SH-SY5Y (cell line): ENCODE data around the gene C2CD3.

Experiments used
- GATA2 ChIP-seq: IDR thresholded peaks from 2 replicates; pipeline ENCODE4 v1.6.1; 2011; ENCODE audit warnings: mild to moderate bottlenecking, low read depth, low read length
- GATA3 ChIP-seq: IDR thresholded peaks from 2 replicates; pipeline ENCODE4 v1.6.1; 2011; ENCODE audit warnings: low read depth, mild to moderate bottlenecking, low read length, moderate library complexity

C2CD3 gene

GRCh38 chr11:74008373-74009229, 162.2 kb downstream of the C2CD3 start, which contains the start of gene UCP3:
TSS of gene UCP3 (minus strand) at chr11:74009085. CDS start at chr11:74007042, 2,043 bp downstream.
- no peak for TF ChIP-seq GATA2
- TF ChIP-seq GATA3 = no peak

GRCh38 chr11:74007691-74008372, 163.0 kb downstream of the C2CD3 start:
- TF ChIP-seq GATA2 (no peak), GATA3 (no peak)

- TF ChIP-seq GATA3 = no peak
- no peak for TF ChIP-seq GATA2
These were observed 164.0 kb downstream of the C2CD3 start for GRCh38 chr11:74006743-74007304.

- TF ChIP-seq GATA3 (no peak), GATA2 (no peak)
These were observed 164.9 kb downstream of the C2CD3 start for GRCh38 chr11:74005721-74006517.

- TF ChIP-seq GATA3 (no peak), GATA2 (no peak)
These were observed 165.8 kb downstream of the C2CD3 start for GRCh38 chr11:74004759-74005615.

GRCh38 chr11:74004046-74004695, 166.6 kb downstream of the C2CD3 start:
- TF ChIP-seq GATA3 (no peak), GATA2 (no peak)

GRCh38 chr11:74002832-74003231, 168.0 kb downstream of the C2CD3 start:
- TF ChIP-seq GATA3 (no peak), GATA2 (no peak)

GRCh38 chr11:74001822-74002286, 168.9 kb downstream of the C2CD3 start:
- TF ChIP-seq GATA3 = no peak
- TF ChIP-seq GATA2 = no peak

- TF ChIP-seq GATA2 = no peak
- no peak for TF ChIP-seq GATA3
These were observed 170.3 kb downstream of the C2CD3 start for GRCh38 chr11:74000307-74001133.

GRCh38 chr11:73999581-74000306, 171.1 kb downstream of the C2CD3 start:
- TF ChIP-seq GATA3 (no peak), GATA2 (no peak)
